ENCODE data around the gene ANKRD13B. TPM values are rescaled to one million over a fixed set of nuclear protein-coding genes. Genes with fewer than 3 reads are reported as not detected.

The ANKRD13B gene
- total and polyA plus RNA-seq, 2 of the 13 experiments (the other 11 are each of a cell fraction or from before 2014, with no cell fraction given) = 1.7 to 1.8 TPM

- BruUV-seq (replicated peaks) = no TSS peak
- FAIRE-seq = no peak
- ChIA-PET CTCF (ENCODE audit: low intra/inter-chr PET ratio, low total read pairs) (interaction anchor here (1.3 to 2.1 kb wide), 2 partner anchors 139 to 381 kb away, joined by 7 to 34 read pairs; no protein-coding TSS in a partner anchor), POLR2A (no interaction called here)
- no peak overlapping the region for H2AFZ ChIP-seq (ENCODE audit: low read length)
- no peak overlapping the region for H3K27ac ChIP-seq (ENCODE audit: extremely low read length, insufficient read depth, low read length)
- intact Hi-C loops (cut with micrococcal nuclease; ENCODE audit: unreplicated experiment) (no loop called here), in situ Hi-C loops (cut with HindIII; ENCODE audit: extremely low pct_ligation_motif_present, low pct_unique_long_range_greater_than_20kb) (no loop called here)
- H3K36me3 ChIP-seq (replicated peaks in 1 of 2; ENCODE audit: control insufficient read depth in 1 of 2, insufficient read depth in 2 of 2, low read length in 2 of 2) = peaks cover 1 to 11% of the 10 kb centered on the region in 2 experiments; a peak in 3 of 5 replicates
- 90% methylated on average over 2 of the region's 2 CpGs for WGBS (ENCODE audit: low lambda C conversion rate)
- H3K9me3 ChIP-seq (ENCODE audit: low read length) = no peaks in the 10 kb centered on the region
- H3K4me2 ChIP-seq (ENCODE audit: low read depth, low read length) = no peak overlapping the region
- peaks cover 21% of the 10 kb centered on the region for H3K4me1 ChIP-seq (ENCODE audit: insufficient read depth, low read length)
- H3K79me2 ChIP-seq (ENCODE audit: insufficient read depth, low read length) = no peaks in the 10 kb centered on the region
- no peak for ATAC-seq
- no peak overlapping the region for H3K4me3 ChIP-seq (replicated peaks in 1 of 3; ENCODE audit: insufficient read depth in 1 of 3, low read depth in 2 of 3, low read length in 3 of 3)
- H3K9ac ChIP-seq (ENCODE audit: insufficient read depth, low read depth, low read length) = no peak overlapping the region
- DNase-seq (ENCODE audit: low spot score) = no peak
- H4K20me1 ChIP-seq (ENCODE audit: insufficient read depth, low read length) = no peaks in the 10 kb centered on the region
- no peaks in the 10 kb centered on the region for H3K27me3 ChIP-seq (ENCODE audit: control insufficient read depth in 1 of 2, insufficient read depth in 2 of 2, low read length in 2 of 2)
- TF ChIP-seq ZNF773 (CRISPR knock-in tag; IDR thresholded peaks at IDR 0.05; ENCODE audit: borderline replicate concordance) = no peak
- no peak for TF ChIP-seq PHF5A (CRISPR knock-in tag; IDR thresholded peaks at IDR 0.05; ENCODE audit: low read depth, unreplicated experiment)
- no peak for TF ChIP-seq MAFF (IDR thresholded peaks at IDR 0.05; ENCODE audit: low read depth, low read length)
- no peak for TF ChIP-seq DMTF1 (CRISPR knock-in tag; IDR thresholded peaks at IDR 0.05)
- no peak for TF ChIP-seq ISL2 (CRISPR knock-in tag; IDR thresholded peaks at IDR 0.05)
- TF ChIP-seq ZNF251 (CRISPR knock-in tag; IDR thresholded peaks at IDR 0.05) = no peak
- no peak for TF ChIP-seq ZNF687 (CRISPR knock-in tag; IDR thresholded peaks at IDR 0.05)
- no peak for TF ChIP-seq PHF8 (CRISPR knock-in tag; IDR thresholded peaks at IDR 0.05)
- TF ChIP-seq ARID3A (IDR thresholded peaks at IDR 0.05; ENCODE audit: low read depth, low read length) = no peak
- TF ChIP-seq JUND (CRISPR knock-in tag; IDR thresholded peaks at IDR 0.05) = no peak
- TF ChIP-seq LBX2 (CRISPR knock-in tag; IDR thresholded peaks at IDR 0.05; ENCODE audit: borderline replicate concordance) = no peak
- no peak for TF ChIP-seq PREB (CRISPR knock-in tag; IDR thresholded peaks at IDR 0.05)
- no peak for TF ChIP-seq ZNF891 (CRISPR knock-in tag; IDR thresholded peaks at IDR 0.05)
- TF ChIP-seq TARDBP (CRISPR knock-in tag; IDR thresholded peaks at IDR 0.05) = no peak
Observed at GRCh38 chr17:29640413-29640812, 47.5 kb downstream of the ANKRD13B start.

Measured in HepG2 (cell line).